AG10803 (cell line): ENCODE measurements around the gene DISP3.

Source experiments
- DNase-seq: peaks from one replicate; pipeline ENCODE4 v3.0.0; 2010; ENCODE audit warnings: low read depth
- H3K4me3 ChIP-seq: 2 replicates; pipeline ENCODE4 v1.5.1; 2011; ENCODE audit warnings: mild to moderate bottlenecking, low read length, control low read depth
- CTCF ChIP-seq: conservative IDR thresholded peaks from 2 replicates; pipeline ENCODE4 v1.5.1; 2011; ENCODE audit warnings: mild to moderate bottlenecking, low read length, control low read depth, inconsistent platforms

Gene DISP3

DNA sequence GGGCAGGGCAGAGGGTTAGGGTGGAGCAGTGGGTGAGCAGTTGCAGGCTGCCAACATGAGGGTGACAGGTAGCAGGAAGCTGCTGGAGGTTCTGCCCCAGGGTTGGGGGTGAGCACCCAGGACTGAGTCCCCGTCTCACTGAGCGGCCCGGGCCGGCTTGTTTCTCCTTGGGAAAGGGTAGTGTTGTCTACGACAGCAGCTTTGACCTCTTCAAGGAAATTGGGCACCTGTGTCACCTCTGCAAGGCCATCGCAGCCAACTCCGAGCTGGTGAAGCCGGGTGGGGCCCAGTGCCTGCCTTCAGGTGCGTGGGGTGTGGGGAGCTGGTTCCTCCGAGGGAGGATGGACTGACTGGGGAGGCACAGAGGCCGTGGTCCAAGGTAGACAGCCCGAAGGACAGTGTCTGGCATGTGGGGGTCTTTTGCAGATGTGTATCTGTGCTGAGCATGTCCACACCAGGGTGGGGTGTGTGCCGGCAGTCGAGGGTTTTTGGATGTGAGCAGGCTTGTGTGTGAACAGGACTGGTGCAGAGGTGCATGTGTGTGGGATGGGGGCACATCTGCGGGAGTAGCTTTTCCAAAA lies 51.9 kb downstream of the DISP3 start:
- TF ChIP-seq CTCF, result no peak
- H3K4me3 ChIP-seq, result no peak overlapping the region
- no peak for DNase-seq

DNA sequence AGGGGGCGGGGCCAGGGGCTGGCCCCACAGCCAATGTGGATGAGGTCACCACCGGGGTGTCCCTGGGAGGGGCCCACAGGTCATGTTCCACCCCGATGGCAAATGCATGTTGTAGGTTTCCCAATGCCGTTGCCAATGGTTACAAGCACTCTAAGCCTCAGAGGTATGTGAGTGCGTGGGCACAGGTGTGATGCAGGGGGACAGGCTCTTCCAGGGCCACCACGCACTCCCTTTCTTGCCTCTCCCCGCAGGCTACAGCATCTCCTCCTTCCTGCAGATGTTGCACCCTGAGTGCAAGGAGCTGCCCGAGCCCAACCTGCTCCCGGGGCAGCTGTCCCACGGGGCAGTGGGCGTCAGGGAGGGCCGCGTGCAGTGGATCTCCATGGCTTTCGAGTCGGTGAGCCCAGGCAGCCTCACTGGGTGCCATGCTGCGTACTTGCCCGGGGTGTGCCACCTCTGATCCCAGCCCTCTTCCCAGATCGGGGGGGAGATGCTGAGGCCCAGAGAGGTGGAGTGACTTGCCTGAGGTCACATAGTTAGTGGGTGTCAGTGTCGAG lies 52.4 kb downstream of the DISP3 start:
- DNase-seq, result no peak
- TF ChIP-seq CTCF, result no peak
- H3K4me3 ChIP-seq, result no peak overlapping the region

DNA sequence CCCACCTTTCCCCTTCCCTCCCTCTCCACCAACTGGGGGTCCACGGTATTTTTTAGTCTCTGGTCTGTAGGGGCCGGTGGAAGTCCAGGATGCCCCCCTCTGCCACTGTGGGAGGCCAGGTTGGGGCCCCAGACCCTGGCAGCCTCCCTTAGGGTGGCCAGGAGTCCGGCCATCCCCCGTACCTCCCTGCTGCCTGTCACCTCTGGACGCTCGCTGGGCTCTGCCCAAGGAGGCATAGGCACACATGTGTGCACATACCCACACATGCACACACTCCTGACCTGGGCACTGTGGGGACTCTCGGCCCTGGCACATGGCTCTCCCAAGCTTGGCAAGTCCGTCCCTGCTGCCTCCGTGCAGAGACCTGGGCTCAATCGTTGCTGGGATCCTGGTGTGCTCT lies 53.0 kb downstream of the DISP3 start:
- DNase-seq, result no peak
- TF ChIP-seq CTCF, result no peak
- H3K4me3 ChIP-seq, result no peak overlapping the region

GRCh38 chr1:11533790-11534787 lies 55.1 kb downstream of the DISP3 start:
- DNase-seq, result no peak
- TF ChIP-seq CTCF, result no peak

DNA sequence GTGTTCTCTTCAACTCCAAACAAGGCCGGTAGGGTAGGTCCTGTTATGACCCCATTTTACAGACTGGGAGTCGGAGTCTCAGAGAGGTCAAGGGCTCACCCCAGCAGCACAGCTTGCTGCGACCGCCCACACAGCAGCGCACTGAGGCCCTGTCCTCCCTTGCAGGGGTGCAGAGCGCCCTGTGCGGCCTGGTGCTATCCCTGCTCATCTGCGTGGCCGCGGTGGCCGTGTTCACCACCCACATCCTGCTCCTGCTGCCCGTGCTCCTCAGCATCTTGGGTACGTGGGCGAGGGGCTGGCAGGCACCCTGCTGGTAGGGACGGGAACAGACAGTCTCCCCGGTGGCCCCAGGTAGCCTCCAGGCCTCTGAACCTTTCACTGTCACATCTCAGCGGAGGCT lies 55.9 kb downstream of the DISP3 start:
- DNase-seq, result no peak
- no peak for TF ChIP-seq CTCF
- no peak overlapping the region for H3K4me3 ChIP-seq

More at GRCh38 chr1:11533790-11534787, 55.1 kb downstream of the DISP3 start:
- H3K4me3 ChIP-seq, result no peak overlapping the region

DNA sequence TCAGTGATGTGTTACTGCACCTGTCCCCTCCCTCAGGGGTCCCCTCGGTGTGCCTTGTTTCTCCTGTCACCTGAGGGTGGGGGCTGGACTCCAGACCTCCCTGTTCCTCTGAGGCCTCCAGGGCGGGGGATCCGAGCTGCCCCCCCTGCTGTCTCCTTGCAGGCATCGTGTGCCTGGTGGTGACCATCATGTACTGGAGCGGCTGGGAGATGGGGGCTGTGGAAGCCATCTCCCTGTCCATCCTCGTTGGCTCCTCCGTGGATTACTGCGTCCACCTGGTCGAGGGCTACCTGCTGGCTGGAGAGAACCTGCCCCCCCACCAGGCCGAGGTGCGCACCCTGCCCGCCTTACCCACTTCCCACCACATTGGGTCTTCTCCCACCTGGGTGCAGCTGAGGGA lies 56.4 kb downstream of the DISP3 start:
- DNase-seq, result no peak
- TF ChIP-seq CTCF, result no peak
- no peak overlapping the region for H3K4me3 ChIP-seq
